ENCODE measurements around the gene ZNF470. TPM values are rescaled to one million over a fixed set of nuclear protein-coding genes. Genes with fewer than 3 reads are reported as not detected.

ZNF470 gene
- total and polyA plus RNA-seq, 2 of the 13 experiments (the other 11 are each of a cell fraction or from before 2014, with no cell fraction given): not detected

- no peak for TF ChIP-seq HOXA7 (CRISPR knock-in tag; IDR thresholded peaks at IDR 0.05)
- TF ChIP-seq ZNF790 (CRISPR knock-in tag; IDR thresholded peaks at IDR 0.05; ENCODE audit: borderline replicate concordance): no peak
- no peak for TF ChIP-seq ZNF879 (CRISPR knock-in tag; IDR thresholded peaks at IDR 0.05)
- ChIA-PET POLR2A (no interaction called here), CTCF (ENCODE audit: low intra/inter-chr PET ratio, low total read pairs) (no interaction called here)
- no peak overlapping the region for H3K4me2 ChIP-seq (ENCODE audit: low read depth, low read length)
- H3K4me3 ChIP-seq (replicated peaks in 1 of 3; ENCODE audit: insufficient read depth in 1 of 3, low read depth in 2 of 3, low read length in 3 of 3): no peak overlapping the region
- ATAC-seq (no peak), DNase-seq (ENCODE audit: low spot score) (no peak), FAIRE-seq (no peak)
- H4K20me1 ChIP-seq (ENCODE audit: insufficient read depth, low read length): no peaks in the 10 kb centered on the region
- H2AFZ ChIP-seq (ENCODE audit: low read length): no peak overlapping the region
- in situ Hi-C loops (cut with HindIII; ENCODE audit: extremely low pct_ligation_motif_present, low pct_unique_long_range_greater_than_20kb) (no loop called here), intact Hi-C loops (cut with micrococcal nuclease; ENCODE audit: unreplicated experiment) (no loop called here)
- H3K9ac ChIP-seq (ENCODE audit: insufficient read depth, low read depth, low read length): no peak overlapping the region
- H3K4me1 ChIP-seq (ENCODE audit: insufficient read depth, low read length): no peaks in the 10 kb centered on the region
- H3K27ac ChIP-seq (ENCODE audit: extremely low read length, insufficient read depth, low read length): no peak overlapping the region
- H3K27me3 ChIP-seq (ENCODE audit: control insufficient read depth in 1 of 2, insufficient read depth in 2 of 2, low read length in 2 of 2): no peaks in the 10 kb centered on the region
- WGBS (ENCODE audit: low lambda C conversion rate): 75% methylated on average over 20 of the region's 23 CpGs
- no peaks in the 10 kb centered on the region for H3K79me2 ChIP-seq (ENCODE audit: insufficient read depth, low read length)
- H3K9me3 ChIP-seq (ENCODE audit: low read length): peaks cover 94% of the 10 kb centered on the region
- no peaks in the 10 kb centered on the region for H3K36me3 ChIP-seq (replicated peaks in 1 of 2; ENCODE audit: control insufficient read depth in 1 of 2, insufficient read depth in 2 of 2, low read length in 2 of 2)
- BruUV-seq (replicated peaks): no TSS peak
Observed at GRCh38 chr19:56566904-56567273, 379 bp upstream of the ZNF470 start.

- ATAC-seq: no peak
- Histone ChIP-seq H3K4me3 (replicated peaks in 1 of 3; ENCODE audit: insufficient read depth in 1 of 3, low read depth in 2 of 3, low read length in 3 of 3) (no peak overlapping the region), H3K9me3 (ENCODE audit: low read length) (peaks cover 89% of the 10 kb centered on the region), H3K27me3 (ENCODE audit: control insufficient read depth in 1 of 2, insufficient read depth in 2 of 2, low read length in 2 of 2) (no peaks in the 10 kb centered on the region; a peak in 1 of 5 replicates), H3K9ac (ENCODE audit: insufficient read depth, low read depth, low read length) (no peak overlapping the region), H3K79me2 (ENCODE audit: insufficient read depth, low read length) (no peaks in the 10 kb centered on the region), H3K4me1 (ENCODE audit: insufficient read depth, low read length) (no peaks in the 10 kb centered on the region), H2AFZ (ENCODE audit: low read length) (no peak overlapping the region), H3K36me3 (replicated peaks in 1 of 2; ENCODE audit: control insufficient read depth in 1 of 2, insufficient read depth in 2 of 2, low read length in 2 of 2) (no peaks in the 10 kb centered on the region), H3K4me2 (ENCODE audit: low read depth, low read length) (no peak overlapping the region), H3K27ac (ENCODE audit: extremely low read length, insufficient read depth, low read length) (no peak overlapping the region), H4K20me1 (ENCODE audit: insufficient read depth, low read length) (no peaks in the 10 kb centered on the region)
- intact Hi-C loops (cut with micrococcal nuclease; ENCODE audit: unreplicated experiment): no loop called here
- ChIA-PET CTCF (ENCODE audit: low intra/inter-chr PET ratio, low total read pairs) (no interaction called here), POLR2A (no interaction called here)
- DNase-seq (ENCODE audit: low spot score): no peak
- FAIRE-seq: no peak
- in situ Hi-C loops (cut with HindIII; ENCODE audit: extremely low pct_ligation_motif_present, low pct_unique_long_range_greater_than_20kb): no loop called here
- 0% methylated on average over 2 of the region's 2 CpGs for WGBS (ENCODE audit: low lambda C conversion rate)
- BruUV-seq (replicated peaks): no TSS peak
- TF ChIP-seq MEF2D (CRISPR knock-in tag; IDR thresholded peaks at IDR 0.05) (no peak), MBD4 (IDR thresholded peaks at IDR 0.05; ENCODE audit: borderline replicate concordance, low read length) (no peak), RBAK (CRISPR knock-in tag; IDR thresholded peaks at IDR 0.05) (no peak), ZNF180 (CRISPR knock-in tag; IDR thresholded peaks at IDR 0.05; ENCODE audit: borderline replicate concordance, low read depth) (no peak), GMEB2 (CRISPR knock-in tag; IDR thresholded peaks at IDR 0.05; ENCODE audit: low read depth) (no peak), ARHGAP35 (CRISPR knock-in tag; IDR thresholded peaks at IDR 0.05; ENCODE audit: borderline replicate concordance) (no peak), ZNF850 (CRISPR knock-in tag; conservative IDR thresholded peaks at IDR 0.05) (no peak), EEA1 (CRISPR knock-in tag; IDR thresholded peaks at IDR 0.05; ENCODE audit: borderline replicate concordance) (no peak), ZNF33B (CRISPR knock-in tag; IDR thresholded peaks at IDR 0.05) (no peak), ZNF235 (CRISPR knock-in tag; IDR thresholded peaks at IDR 0.05; ENCODE audit: borderline replicate concordance) (no peak), BRF2 (CRISPR knock-in tag; IDR thresholded peaks at IDR 0.05) (no peak), TSC22D2 (CRISPR knock-in tag; IDR thresholded peaks at IDR 0.05; ENCODE audit: borderline replicate concordance) (no peak), ZFYVE20 (CRISPR knock-in tag; IDR thresholded peaks at IDR 0.05; ENCODE audit: borderline replicate concordance, low read depth) (no peak), ZNF430 (CRISPR knock-in tag; IDR thresholded peaks at IDR 0.05) (no peak), SIN3A (IDR thresholded peaks at IDR 0.05; ENCODE audit: borderline replicate concordance, low read depth, low read length) (no peak), ZNF124 (CRISPR knock-in tag; IDR thresholded peaks at IDR 0.05) (no peak)
Observed at GRCh38 chr19:56572589-56572988, 5.3 kb downstream of the ZNF470 start.
